Left forelimb (tissue), 1 donor: ENCODE data around the gene PNPLA7.

Source experiments
- DNase-seq: peaks from one replicate; pipeline ENCODE4 v3.0.0-alpha.2; 2018; ENCODE audit warnings: low spot score

PNPLA7 gene

DNA sequence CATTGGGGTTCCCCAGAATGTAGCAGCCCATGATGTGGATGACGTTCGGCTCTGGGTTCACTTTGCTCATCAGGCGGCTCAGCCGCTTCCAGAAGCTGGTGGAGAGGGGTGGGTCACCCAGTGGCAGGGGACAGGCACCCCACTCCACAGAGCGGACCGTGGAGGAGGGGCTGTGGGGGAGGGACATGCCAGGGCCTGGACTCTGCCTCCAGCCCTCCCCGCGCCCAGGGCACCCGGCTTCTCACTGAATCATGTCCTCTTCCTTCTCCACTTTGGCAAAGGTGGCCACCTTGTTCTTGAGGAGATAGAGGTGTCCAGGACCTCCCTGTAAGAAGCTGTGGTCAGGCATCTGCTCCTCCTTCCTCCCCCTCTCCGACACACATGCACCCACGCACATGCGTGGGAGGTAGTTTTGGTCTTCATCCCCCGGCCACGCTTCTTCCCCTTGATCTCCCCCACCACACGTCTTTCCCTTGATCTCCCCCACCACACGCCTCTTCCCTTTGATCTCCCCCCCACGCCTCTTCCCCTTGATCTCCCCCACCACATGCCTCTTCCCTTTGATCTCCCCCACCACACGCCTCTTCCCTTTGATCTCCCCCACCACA is 100.2 kb downstream of the PNPLA7 start:
- DNase-seq = no peak

GRCh38 chr9:137449081-137449844 is 100.9 kb downstream of the PNPLA7 start:
- no peak for DNase-seq

DNA sequence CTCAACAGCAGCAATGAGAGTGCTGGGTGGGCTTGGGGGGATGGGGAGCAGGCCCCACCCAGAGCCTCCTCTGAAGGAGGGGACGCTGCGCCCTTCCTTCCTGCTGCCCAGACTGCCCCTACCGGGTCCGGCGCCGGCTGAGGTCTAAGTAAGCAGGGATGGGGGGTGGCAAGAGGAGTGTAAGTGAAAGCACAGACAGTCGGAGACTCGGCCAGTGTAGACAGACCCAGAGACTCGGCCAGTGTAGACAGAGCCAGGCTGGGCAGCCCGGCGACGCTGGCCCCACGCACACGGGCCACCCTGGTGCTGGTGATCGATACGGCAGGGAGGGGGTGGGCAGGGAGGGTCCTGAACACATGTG is 101.6 kb downstream of the PNPLA7 start:
- no peak for DNase-seq

DNA sequence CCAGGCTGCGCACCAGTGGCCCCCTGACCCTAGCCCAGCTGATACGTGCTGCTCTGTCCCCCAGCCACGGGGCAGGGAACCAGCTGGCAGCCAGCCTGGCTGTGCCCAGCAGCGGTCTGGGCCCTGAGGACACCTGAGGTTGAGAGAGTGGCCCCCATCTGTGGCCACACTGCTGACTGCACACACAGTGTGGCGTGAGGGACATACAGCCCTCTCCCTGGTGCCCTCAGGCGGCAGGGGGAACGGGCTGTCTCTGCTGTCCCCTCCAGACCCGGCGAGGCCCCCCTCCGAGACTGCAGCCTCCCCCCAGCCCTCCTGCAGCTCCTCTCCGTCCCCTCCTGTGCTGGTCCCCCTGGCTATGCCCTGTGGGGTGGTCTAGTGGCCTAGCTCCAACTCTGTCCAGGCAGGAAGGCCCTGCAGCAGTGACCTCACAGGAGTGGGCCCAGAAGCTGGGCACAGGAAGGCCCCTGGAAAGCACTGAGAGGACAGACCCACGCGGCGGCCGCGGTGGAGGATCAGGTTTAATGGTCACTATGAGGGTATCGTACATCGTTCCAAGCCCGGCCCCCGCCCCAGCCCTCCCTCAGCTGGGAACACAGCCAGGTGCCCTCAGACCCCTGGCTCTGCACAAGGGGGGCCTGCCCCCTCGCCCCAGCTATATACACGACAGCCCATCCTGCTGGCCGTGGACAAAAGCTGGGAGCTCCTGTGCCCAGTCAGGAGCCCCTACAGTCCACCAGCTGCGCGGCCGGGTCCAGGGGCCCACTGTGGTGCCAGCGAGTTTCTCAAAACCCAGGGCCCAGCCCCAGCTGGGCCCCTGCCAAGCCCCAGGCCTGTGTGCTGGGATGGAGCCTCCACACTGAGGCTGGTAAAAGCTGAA is 102.2 kb downstream of the PNPLA7 start:
- DNase-seq = no peak

DNA sequence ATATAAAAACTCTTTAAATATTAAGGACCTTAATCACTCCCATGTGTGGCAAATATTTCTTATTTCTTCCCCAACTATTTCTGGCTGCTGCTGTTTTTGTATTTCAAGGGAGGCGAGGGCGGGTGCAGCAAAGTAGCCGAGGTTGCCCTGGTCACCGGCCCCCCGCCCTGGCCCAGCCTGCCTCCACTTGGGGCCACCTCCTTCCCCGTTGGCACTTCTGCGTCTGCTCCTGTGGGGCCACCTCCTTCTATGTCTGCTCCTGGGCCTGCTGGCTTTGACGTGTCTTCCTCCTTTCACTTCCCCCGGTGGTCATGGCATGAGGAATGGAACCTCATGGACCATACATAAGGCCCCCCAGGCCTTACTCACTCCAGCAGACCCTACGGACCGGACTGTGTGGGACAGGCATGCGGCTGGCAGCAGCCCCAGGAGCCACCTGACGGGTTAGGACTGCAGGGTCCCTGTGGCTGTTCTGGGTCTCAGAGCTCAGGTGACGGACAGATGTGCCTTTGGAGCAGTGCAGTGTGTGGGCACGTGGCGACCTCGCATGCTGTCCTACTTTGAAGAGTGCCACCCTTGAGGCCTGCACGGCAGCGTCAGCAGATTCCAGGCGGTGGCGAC is 103.2 kb downstream of the PNPLA7 start:
- no peak for DNase-seq

DNA sequence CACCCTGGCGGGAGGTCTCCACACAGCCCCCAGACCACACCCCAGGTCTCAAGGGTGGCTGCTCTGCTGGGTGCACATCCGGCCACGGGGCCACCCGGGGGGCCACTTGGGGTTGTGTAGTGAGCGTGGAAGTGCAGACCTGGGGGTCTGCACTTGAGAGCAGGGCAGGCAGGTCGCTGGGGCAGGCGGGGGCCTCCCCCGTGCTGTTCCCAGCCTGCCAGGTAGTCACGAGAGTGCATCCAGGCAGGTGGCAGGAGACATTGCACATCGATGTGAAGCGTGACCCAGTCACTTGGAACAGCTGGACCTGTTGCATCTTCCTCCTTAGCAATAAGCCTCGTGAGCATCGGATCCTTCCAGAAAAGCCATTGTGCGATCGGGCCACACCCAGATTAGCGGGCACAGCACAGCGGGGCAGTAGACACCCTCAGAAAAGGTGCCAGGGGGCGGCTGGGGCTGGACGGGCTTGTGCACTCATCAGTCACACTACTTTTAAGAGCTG is 104.2 kb downstream of the PNPLA7 start:
- no peak for DNase-seq

- DNase-seq = no peak
These were observed 104.9 kb downstream of the PNPLA7 start for GRCh38 chr9:137445275-137445807.

DNA sequence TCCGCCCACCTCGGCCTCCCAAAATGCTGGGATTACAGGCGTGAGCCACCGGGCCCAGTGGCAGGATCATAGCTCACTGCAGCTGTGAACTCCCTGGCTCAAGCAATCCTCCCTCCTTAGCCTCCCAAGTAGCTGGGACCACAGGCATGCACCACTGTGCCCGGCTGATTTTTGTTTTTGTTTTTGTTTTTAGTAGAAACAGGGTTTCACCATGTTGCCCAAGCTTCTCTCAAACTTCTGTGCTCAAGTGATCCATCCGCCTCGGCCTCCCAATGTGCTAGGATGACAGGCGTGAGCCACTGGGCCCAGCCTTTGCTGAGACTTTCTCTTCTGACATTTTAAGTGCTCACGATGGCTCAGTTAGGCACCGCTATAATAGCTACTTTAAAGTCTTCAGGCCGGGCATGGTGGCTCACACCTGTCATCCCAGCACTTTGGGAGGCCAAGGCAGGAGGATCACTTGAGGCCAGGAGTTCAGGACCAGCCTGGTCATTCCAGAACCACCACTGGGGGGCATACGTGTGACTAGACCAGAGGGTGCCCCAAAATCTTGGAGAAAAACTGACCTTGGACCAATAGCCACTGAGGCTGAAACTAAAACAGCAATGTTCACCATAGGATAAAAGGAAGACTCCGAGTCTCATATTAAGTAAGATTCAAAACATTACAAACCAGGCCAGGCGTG is 106.0 kb downstream of the PNPLA7 start:
- DNase-seq = no peak

- no peak for DNase-seq
These were observed 108.3 kb downstream of the PNPLA7 start for GRCh38 chr9:137441935-137442321.

- no peak for DNase-seq
These were observed 108.8 kb downstream of the PNPLA7 start, which contains the start of gene ENTPD8 for GRCh38 chr9:137441289-137441934. ENTPD8 (minus strand) TSS chr9:137441357; CDS start chr9:137438285, 3,072 bp downstream.

DNA sequence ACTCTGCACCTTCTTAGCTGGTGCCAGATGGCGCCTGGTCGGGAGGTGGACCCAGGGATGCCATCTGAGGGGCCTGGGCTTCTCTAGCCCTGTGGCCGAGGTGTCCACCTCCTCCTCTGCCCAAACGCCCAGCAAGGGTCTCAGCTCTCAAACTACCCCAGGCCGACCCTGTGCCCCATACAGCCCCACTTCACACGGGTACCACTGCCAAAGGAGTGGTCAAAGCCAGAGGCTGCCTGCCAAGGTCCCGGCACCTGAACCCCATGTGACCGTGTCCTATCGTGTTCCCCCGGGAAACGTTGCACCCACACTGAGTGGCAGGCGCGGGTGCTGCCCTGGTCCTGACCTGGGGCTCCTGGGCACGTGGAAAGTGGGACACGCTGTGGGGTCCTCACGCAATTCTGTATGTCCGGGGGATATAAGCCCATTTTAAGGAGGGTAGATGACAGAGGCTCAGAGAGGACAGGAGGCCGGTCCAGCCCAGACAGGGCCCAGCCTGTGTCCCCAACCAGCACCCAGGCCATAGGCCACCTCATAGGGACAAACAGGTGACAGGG is 111.0 kb downstream of the PNPLA7 start:
- no peak for DNase-seq

GRCh38 chr9:137438591-137439157 is 111.5 kb downstream of the PNPLA7 start:
- DNase-seq = no peak

- DNase-seq = no peak
These were observed 112.3 kb downstream of the PNPLA7 start for GRCh38 chr9:137437691-137438590.

DNA sequence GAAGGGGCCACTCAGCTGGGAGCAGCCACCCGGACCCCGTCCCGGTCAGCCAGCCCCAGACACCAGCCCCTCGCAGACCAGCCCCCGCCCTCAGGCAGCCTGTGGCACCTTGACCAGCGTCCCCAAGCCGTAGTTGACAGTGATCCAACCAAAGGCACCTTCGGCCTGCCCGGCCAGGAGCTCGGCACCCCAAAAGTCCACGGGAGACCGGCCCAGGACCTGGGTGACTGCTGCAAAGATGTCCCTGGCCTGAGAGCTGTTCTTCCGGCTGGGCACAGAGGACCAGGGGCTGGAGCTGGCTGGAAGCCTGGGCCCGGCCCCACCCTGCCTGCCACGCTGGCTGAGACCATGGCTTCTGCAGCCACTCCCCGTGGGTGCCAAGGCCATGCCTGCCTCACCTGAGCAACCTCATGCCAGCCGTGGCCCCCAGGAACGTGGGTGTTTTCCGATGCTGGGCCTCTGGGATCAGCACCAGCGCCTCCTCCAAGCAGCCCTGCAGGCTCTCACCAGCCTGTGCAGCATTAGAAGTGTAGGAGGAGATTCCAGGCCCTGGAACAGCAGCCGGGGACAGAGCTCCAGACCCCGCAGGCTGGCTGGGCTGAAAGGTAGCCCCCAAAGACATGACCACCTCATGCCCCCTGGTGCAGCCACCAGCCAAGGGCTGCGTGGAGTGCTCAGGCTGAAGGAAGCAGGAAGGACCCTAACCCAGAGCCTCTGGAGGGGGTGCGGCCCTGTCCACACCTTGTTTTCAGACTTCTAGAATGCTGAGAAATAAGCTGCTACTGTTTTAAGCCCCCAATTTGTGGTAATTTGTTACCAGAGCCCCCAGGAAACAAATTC is 113.2 kb downstream of the PNPLA7 start:
- DNase-seq = no peak

DNA sequence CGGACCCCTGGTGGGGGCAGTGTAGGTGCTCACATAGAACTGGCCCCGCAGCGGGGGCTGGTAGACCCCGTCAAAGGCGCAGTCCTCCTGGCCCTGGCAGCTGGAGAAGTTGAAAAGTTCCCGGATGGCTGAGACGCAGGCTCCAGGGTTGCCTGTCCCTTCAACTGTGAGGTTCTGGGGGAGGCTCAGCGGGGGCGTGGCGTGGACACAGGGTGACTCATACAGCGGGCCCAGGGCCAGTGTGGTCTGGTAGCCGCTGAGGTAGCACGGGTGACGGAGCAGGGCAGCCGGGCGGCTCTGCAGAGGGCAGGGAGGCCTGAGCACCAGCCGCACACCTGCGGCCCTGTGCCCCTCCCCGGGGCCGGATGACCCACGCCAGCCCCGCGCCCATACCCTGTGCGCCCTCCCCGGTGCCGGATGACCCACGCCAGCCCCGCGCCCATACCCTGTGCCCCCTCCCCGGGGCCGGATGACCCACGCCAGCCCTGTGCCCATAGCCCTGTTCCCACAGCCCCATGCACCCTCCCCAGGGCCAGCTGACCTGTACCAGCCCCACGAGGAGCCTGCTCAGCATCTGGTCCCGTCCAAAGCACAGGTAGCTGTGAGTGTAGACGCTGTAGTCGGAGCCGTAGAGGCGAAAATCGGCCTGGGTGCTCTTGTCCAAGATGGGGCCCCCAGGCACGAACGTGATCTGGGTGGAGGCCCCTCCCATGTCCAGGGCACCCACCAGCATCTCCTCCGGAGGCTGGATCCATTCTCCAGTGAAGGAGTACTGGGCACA is 114.0 kb downstream of the PNPLA7 start:
- DNase-seq = no peak

DNA sequence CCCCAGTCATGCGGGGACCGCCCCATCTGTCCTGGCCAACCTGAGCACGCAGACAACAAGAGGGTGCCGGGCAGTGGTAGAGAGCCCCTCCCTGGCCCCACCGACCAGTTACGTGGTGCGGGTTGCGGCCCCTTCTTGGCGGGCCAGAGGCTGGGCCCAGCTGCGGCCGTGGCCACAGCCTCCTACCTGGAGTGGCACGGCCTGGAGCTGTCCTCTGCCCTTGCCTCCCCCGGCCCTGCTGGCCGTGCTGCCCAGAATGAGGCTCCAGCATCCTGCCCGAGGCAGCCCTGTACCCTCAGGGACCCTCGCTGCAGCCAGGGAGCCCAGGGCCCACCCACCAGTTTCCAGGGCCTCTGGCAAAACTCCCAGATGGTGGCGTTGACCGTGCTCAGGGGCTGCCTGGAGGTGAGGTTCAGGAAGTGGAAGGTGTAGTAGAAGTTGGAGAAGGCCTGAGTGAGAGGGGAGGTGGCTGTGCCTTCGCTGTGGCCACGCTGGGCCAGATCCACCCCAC is 114.8 kb downstream of the PNPLA7 start:
- no peak for DNase-seq
